GM10847 (cell line): ENCODE measurements around the gene ARHGAP30.

Experiments used
- POLR2A ChIP-seq: IDR thresholded peaks from 2 replicates; pipeline ENCODE4 v1.6.1; 2011; ENCODE audit not compliant: insufficient read length; ENCODE audit errors: extremely low read depth

Gene ARHGAP30

DNA sequence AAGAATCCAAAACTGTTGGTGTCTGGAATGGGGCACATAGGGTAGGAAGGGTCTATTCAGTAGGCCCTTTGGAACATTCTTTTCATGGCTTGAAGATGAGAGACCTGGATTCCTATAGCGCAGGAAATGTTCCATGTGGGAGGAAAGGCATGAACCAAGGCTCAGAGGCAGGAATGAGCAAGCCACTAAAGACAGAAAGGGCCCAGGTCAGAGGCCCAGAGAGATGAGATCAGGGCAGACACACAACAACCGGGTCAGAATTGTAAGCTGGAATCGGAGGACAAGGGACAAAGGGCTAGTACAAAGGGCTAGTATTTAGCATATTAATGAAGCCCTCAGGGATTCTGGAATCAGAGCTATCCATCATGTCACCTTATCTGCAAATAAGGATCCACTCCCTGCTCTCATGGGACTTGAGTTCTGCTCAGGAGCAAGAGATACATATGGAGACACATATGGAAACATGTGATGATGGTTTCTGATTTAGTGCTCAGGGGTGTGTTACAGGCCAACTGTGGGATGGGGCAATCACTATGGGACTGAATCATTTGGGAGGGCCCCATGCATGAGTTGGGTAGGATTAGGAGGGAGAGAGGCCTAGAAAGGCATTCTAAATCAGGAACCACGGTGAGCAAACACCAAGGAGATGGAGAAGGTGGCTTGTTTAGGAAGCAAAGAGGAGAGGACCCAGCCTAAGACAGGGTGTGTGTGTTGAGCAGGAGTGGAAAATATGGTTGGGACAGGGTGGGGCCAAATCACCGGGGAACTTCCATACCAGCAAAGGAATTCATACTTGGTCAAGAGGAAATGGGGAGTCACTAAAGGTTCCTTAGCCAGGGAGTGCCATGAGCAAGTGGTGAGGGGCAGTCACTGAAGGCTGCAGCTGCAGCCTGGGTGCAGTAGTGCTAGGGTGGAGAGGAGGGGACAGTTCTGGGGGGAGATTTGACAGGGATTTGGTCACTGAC lies 11.0 kb upstream of the ARHGAP30 start:
- TF ChIP-seq POLR2A: no peak

DNA sequence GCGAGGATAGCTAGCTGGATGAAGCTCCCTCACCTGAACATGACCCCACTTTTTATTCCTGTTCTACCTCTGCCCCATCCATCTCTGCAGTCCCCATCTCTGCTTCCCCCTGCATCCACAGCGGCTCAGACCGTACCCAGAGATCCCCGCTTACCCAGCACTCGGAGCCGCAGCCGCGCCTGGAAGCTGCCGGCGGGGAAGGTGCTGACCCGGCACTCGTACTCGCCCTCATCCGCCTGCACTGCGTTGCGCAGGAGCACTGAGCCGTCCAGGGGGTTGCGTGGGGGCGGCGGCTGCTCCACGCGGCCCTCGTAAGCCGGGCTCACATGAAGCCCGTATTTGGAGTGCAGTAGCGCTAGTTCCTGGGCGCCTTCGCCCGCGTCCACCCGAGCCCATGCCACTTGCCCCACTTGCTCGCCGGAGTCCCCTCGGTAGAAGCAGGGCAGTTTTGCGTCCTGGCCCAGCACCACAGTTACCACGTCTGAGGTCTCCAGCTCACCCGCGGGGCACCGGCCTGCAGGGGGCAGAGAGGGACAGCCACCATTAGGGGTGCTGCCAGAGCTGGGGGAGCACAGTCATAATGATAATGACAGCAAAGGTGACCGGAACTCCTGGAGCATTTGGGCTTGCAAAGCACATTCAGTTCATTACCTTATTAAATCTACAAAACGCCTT lies 9.9 kb upstream of the ARHGAP30 start:
- TF ChIP-seq POLR2A: no peak

DNA sequence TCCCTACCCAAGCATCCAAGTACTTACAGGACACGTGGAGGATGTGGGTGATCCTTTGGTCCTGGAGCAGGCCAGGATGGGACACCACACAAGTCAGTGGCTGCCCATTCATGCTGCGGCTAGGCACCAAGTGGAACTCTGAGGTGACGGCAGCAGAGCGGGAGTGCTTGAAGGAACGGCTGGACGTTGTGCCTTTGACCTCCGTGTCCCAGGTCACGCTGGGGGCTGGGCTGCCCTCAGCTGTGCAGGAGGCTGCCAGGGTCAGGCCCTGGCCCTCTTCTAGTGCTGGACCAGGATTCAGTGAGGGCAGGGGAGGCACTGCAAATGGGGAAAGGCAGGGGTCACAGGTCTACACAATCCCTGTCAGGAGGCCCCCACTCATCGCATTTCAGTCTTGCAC lies 7.7 kb upstream of the ARHGAP30 start:
- TF ChIP-seq POLR2A: no peak

DNA sequence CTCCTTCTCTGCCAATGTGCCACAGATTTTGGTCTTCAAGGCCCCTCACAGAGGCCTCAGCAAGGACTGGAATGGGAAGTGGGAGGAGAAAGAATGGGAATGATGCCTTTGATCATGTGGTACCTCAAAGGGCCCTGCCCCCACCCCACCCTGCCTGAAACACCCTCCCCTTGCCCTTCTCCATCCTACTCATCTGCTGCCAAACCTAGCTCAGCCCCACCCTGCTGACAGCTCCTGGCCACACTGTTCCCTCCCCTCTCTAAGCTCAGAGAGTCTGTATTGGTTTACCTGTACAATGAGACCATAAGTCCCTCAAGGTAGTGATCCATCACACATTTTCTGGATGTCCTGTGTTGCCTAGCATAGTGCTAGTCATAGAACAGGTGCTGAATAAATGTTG lies 6.7 kb upstream of the ARHGAP30 start:
- TF ChIP-seq POLR2A: no peak

DNA sequence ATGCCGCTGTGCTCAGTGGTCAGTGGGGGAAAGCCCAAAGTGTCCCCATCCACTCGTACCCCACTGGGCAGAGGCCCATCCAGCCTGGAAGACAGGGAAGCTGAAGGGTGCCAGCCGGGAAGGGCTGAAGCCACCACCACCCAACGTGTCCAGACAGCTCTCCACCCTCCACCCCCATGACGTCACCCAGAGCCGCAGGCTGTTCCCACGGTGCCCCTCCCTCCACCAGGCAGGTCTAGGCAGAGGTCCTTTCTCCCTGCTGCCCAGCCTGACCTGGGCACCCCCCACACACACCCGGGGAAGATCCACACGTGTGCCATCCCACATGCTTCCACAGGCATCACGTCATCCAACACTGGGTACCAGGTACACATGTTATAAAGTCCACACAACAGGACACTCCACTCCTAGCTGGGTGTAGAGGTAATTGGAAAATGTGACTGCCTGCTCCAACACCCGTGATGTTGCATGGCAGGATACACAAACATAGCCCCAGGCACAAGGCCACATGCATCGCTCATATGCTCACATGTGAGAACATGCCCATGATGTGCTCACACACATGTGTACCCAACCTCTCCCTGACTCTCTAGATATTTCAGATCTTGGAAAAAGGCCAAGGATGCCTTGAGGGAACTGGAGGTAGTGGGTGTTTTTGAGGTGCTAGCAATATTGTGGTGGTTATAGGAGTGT lies 5.1 kb upstream of the ARHGAP30 start:
- no peak for TF ChIP-seq POLR2A

DNA sequence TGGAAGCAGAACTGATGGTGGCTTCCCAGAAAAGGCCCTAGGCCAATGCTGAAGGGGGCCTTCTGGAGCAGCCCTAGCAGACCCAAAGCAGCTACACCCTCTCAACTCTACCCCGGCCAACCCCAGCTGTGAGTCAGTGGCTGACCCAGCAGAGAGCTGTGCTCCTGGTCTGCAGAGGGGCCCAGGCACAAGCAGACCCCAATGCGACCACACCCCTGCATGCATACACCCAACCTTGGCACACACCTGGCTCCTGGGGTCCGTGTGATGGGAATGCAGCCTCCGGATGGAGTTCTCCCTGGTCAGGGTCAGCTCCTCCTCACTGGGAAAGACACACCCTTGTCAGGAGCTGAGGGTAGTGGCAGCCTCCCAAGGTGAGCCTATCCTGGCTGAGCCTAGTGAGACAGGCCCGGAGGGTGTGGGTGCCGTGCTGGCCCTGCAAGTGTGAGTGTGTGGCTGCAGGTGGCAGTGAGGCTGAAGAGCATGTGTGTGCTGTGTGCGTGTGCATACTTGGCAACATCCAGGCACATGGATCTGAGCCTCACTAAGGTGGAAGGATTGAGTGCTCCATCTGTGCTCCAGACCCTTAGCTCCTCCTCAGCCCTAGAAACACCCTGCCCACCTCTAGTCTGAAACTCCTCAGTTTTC lies 3.9 kb upstream of the ARHGAP30 start:
- TF ChIP-seq POLR2A: no peak

DNA sequence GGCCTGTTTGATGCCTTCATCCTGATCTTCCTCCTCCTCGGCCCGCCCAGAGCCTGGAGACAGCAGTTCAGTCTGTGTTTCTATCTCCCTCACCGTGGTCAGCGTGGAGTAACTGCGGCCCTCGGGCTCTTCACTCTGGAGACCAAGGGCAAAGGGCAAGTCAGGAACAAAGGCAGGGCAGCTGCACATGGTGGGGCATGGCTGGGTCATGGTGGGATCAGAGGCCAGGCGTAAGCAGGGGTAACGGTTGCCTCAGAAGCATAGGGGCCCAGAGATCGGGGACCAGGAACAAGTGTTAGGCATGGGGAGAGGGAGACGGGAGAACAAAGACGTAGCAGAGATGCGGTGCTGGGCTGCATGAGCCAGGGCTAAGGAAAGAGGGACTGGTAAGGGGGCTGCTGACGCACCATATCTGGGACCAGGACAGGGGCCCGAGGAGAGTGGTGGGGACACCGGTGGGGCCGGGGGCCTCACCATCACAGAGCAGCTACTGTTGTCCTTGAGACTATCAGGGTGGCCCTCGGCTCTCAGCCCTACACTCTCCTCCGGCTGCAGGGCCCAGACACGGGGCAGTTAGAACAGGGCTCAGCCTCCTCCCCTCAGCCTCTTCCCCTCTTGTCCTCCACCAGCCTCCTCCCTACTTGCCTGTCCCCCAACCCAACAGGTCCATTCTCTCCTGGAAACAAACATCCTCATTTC lies 3.2 kb upstream of the ARHGAP30 start:
- TF ChIP-seq POLR2A: no peak

DNA sequence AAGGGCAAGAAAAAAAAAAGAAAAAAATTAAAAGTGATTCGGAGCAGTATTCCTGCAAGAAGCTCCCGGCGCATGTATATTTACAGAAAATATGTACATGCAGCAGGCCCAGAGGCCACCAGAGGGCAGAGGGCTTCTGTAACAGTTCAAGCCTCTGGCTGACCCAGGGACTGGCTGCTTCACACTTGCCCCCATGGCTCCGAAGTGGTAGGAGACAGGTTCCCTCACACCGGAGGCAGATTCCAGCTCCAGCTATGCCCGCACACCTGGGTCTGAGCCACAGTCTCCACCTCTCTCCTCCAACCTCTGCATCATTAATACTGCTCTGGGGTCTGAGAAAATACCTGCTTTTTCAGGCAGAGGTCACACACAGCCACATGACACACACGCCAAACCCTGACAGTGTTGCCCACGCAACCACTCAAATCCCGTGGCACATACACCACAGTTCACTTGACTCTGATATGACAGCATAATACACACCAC lies 2.2 kb upstream of the ARHGAP30 start:
- no peak for TF ChIP-seq POLR2A

DNA sequence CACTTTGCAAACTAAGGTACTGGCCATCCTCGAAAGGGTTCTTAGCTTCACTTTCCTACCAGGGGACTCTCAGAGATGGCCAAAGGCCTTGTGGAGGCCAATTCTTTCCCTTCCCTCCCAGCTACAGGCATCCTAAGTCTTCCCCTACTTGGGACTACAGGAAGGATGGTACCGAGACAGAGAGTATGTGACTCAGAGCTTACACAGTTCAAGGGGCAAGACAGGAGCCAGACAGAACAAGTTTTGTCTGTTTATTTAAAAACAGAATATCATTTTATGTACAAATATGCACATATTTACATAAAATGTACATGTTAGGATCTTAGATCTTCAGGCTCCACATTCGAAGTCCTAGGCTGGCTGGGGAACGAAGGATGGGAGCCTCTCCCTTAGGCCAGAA lies 1.1 kb upstream of the ARHGAP30 start:
- no peak for TF ChIP-seq POLR2A

DNA sequence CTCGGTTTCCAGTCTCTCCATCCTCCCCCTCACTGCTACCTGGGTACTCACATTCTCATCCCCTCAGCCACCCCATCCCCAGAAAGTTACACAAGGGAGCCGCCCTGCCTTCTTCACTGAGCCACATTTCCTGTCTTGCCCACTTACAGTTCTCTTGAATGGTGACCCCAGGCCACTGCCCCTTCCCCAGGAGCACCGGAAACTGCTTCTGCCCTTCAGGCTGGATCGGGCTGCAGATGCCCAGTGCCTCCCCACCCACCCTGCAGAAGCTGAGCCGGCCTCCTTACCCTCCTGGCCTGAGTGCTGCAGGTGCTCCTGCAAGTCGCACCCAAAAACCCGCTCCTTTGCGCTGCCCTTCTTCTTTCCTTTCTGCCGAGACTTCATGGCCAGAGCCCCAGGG lies 450 bp downstream of the ARHGAP30 start:
- TF ChIP-seq POLR2A: no peak

DNA sequence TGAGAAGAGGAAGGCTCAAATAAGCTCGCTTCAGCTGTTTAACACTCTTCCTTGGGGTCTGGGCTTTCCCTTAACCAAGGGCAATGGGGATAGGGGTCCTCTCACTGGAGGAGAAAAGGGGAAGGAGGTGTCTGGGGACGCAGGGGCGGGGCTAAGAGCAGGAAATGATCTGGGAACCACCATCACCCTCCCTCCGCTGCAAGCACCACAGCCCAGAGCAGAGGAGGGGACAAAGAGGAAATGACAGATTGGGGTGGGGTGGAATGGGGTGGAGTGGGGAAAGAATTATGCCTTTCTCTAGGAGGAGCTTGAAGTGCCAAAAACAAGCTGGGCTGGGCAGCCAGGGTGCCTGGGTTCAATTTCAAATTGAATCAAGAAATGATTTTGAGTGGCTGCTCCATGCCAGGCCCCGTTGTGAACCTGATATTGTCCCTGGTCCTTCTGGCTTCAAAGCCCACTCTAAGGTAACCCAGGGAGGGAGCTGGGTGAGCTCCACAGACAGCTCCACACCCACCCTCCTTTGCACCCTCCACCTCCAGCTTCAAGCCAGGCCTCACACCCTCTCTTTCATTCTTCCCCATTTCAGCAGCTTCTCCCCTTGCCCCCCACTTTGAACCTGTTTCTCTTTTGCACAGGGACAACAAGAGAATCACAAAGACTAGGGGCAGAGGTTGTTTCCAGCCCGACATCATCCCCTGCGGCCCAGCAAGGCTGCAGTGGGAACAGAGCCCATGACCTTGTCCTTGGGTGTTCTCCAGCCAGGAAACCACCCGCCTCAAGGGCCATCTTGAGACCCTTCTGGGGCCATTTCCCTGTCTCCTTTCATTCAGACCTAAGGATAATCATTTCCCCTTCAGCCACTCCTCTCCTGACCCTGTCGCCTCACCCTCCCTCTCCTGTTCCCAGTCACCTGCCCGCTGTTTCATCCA lies 1.1 kb downstream of the ARHGAP30 start:
- TF ChIP-seq POLR2A: peak; percentile 32

DNA sequence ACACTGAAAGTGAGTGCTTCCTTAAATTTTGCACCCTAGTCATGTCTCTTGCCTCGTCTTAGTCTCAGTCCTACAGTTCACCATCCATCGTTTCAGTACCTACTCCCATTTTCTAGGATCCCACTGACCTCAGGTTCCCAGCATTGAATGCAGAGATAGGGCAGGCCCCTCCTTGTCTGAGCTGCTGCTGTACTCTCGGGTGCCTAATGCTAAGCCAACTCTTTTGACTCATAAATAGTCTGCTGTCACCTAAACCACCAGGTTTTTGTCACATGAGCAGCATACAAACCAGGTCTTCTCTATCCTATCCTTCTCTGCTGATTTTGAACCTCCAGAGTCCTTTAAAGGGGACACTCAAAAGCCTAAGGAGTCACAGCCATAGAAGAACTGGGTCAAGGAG lies 3.0 kb downstream of the ARHGAP30 start:
- no peak for TF ChIP-seq POLR2A

DNA sequence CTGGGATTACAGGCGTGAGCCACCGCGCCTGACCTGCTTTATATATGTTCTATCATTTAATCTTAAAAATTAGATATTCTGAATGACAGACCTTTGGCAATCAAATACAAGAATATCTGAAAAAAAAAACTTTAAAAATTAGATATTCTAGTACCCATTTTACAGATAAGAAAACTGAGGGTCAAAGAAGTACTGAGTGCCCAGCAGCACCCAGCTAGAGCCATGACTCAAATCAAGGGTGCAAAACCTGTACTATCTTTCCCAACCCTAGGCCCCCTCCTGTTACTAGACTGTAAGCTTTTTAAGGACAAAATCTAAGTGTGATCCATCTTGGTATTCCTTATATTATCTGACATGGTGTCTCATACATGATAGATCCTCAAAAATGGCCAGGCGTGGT lies 8.3 kb downstream of the ARHGAP30 start:
- TF ChIP-seq POLR2A: no peak
